Keratinocyte (primary cell): Measurements from ENCODE around the gene TSPAN17. TPM values are rescaled to one million over a fixed set of nuclear protein-coding genes. Genes with fewer than 3 reads are reported as not detected.

Source experiments
- DNase-seq: peaks from one replicate; pipeline ENCODE4 v3.0.0-alpha.2; 2011; ENCODE audit warnings: low read depth, missing footprints, low spot score
- FAIRE-seq: peaks from 2 replicates; lab custom pipeline; 2011; peaks lifted over from hg19 to GRCh38; lab: Jason Lieb, UNC
- H2AFZ ChIP-seq: 2 replicates; pipeline ENCODE4 v1.6.0; 2012; ENCODE audit warnings: low read length, control low read depth, inconsistent platforms; ENCODE audit not compliant: control insufficient read depth
- H3K27ac ChIP-seq: 2 replicates; pipeline ENCODE4 v1.5.1; 2011; ENCODE audit warnings: low read length; ENCODE audit not compliant: control insufficient read depth, insufficient read depth
- H3K27me3 ChIP-seq: 3 replicates; pipeline ENCODE4 v1.6.0; 2011; ENCODE audit warnings: low read length; ENCODE audit not compliant: control insufficient read depth, insufficient read depth; ENCODE audit errors: extremely low read depth
- H3K36me3 ChIP-seq, 2 experiments: 2 replicates in 1 of 2; 3 replicates in 1 of 2; pipeline ENCODE4 v1.5.1; 2011; ENCODE audit warnings: low read length in 2 of 2, mild to moderate bottlenecking in 1 of 2; ENCODE audit not compliant: control insufficient read depth in 2 of 2, insufficient read depth in 2 of 2; ENCODE audit errors: extremely low read depth in 1 of 2
- H3K4me1 ChIP-seq: 3 replicates; pipeline ENCODE4 v1.5.1; 2011; ENCODE audit warnings: low read length; ENCODE audit not compliant: control insufficient read depth, insufficient read depth; ENCODE audit errors: extremely low read depth
- H3K4me2 ChIP-seq: 3 replicates; pipeline ENCODE4 v1.6.0; 2011; ENCODE audit warnings: low read depth, low read length; ENCODE audit not compliant: control insufficient read depth, insufficient read depth; ENCODE audit errors: extremely low read depth
- H3K4me3 ChIP-seq, 3 experiments: fragments of 200-600 bp in 1 of 3; sonication (generic) in 1 of 3; 2 replicates in 2 of 3; 3 replicates in 1 of 3; pipeline ENCODE4 v1.5.1; 2011 to 2016; ENCODE audit warnings: low read length in 3 of 3, mild to moderate bottlenecking in 3 of 3, control low read depth in 2 of 3, inconsistent platforms in 1 of 3, low read depth in 1 of 3, mixed read lengths in 1 of 3, mixed run types in 1 of 3, moderate library complexity in 1 of 3; ENCODE audit not compliant: control insufficient read depth in 2 of 3, insufficient read depth in 2 of 3; ENCODE audit errors: extremely low read depth in 1 of 3
- H3K79me2 ChIP-seq: 2 replicates; pipeline ENCODE4 v1.6.0; 2012; ENCODE audit warnings: low read length; ENCODE audit not compliant: control insufficient read depth, insufficient read depth
- H3K9ac ChIP-seq: 3 replicates; pipeline ENCODE4 v1.6.0; 2011; ENCODE audit warnings: low read length; ENCODE audit not compliant: control insufficient read depth, insufficient read depth; ENCODE audit errors: extremely low read depth
- H3K9me1 ChIP-seq: 3 replicates; pipeline ENCODE4 v1.6.0; 2011; ENCODE audit warnings: low read length; ENCODE audit not compliant: control insufficient read depth, insufficient read depth; ENCODE audit errors: extremely low read depth
- H3K9me3 ChIP-seq: 2 replicates; pipeline ENCODE4 v1.5.1; 2012; ENCODE audit warnings: low read depth, low read length; ENCODE audit not compliant: control insufficient read depth
- H4K20me1 ChIP-seq: 3 replicates; pipeline ENCODE4 v1.6.0; 2011; ENCODE audit warnings: low read length; ENCODE audit not compliant: control insufficient read depth, insufficient read depth; ENCODE audit errors: extremely low read depth
- EZH2 ChIP-seq: IDR thresholded peaks from one replicate; pipeline ENCODE4 v1.6.1; 2012; ENCODE audit warnings: inconsistent platforms, mild to moderate bottlenecking, low read length, moderate library complexity
- dilution Hi-C: fragments of 300-500 bp; cut with MboI; formaldehyde crosslinking; loops from one replicate; pipeline ENCODE4 v1.7.0; 2020; ENCODE audit warnings: low sequenced_read_pairs; ENCODE audit not compliant: extremely low pct_ligation_motif_present
- polyA plus RNA-seq, 5 experiments: library from polyadenylated mRNA; depleted of rRNA in 3 of 5; stranded (reverse) in 3 of 5; stranded (forward) in 1 of 5; unstranded in 1 of 5; fragments of >200 nt; gene quantifications; 1 replicate in 1 of 5; 2 replicates in 3 of 5; 3 replicates in 1 of 5; pipeline versions ENCODE4 v1.2.1 to v1.2.3, GENCODE V29; 2011 to 2012; ENCODE audit warnings: missing spikeins in 2 of 5, low read depth in 1 of 5, low replicate concordance in 1 of 5
- TF ChIP-seq, protein P1 (sequence below), 3 experiments: IDR thresholded peaks in 1 of 3; conservative IDR thresholded peaks in 1 of 3; optimal IDR thresholded peaks in 1 of 3; 2 replicates in 2 of 3; 3 replicates in 1 of 3; pipeline versions ENCODE3 to v1.5.1; 2011; ENCODE audit warnings: low read length in 3 of 3, mild to moderate bottlenecking in 3 of 3, moderate library complexity in 2 of 3, control low read depth in 1 of 3, inconsistent platforms in 1 of 3; ENCODE audit not compliant: insufficient read depth in 2 of 3; ENCODE audit errors: extremely low read depth in 1 of 3

The TSPAN17 gene
- polyA plus RNA-seq, 1 donor (not counting 4 experiments of a cell fraction or from before 2014, with no cell fraction given): 53.1 TPM

- no peak for FAIRE-seq
- Histone ChIP-seq H3K27me3 (peaks cover 25% of the 10 kb centered on the region), H3K36me3 (no peaks in the 10 kb centered on the region), H4K20me1 (no peaks in the 10 kb centered on the region), H3K9me3 (no peaks in the 10 kb centered on the region), H3K9ac (no peak overlapping the region), H3K9me1 (no peaks in the 10 kb centered on the region), H3K27ac (no peak overlapping the region), H2AFZ (no peak overlapping the region), H3K4me2 (peak overlapping the region; percentile 38), H3K4me1 (peaks cover 14% of the 10 kb centered on the region), H3K4me3 (no peak overlapping the region), H3K79me2 (no peaks in the 10 kb centered on the region)
- DNase-seq: no peak
- TF ChIP-seq, protein P1, sequence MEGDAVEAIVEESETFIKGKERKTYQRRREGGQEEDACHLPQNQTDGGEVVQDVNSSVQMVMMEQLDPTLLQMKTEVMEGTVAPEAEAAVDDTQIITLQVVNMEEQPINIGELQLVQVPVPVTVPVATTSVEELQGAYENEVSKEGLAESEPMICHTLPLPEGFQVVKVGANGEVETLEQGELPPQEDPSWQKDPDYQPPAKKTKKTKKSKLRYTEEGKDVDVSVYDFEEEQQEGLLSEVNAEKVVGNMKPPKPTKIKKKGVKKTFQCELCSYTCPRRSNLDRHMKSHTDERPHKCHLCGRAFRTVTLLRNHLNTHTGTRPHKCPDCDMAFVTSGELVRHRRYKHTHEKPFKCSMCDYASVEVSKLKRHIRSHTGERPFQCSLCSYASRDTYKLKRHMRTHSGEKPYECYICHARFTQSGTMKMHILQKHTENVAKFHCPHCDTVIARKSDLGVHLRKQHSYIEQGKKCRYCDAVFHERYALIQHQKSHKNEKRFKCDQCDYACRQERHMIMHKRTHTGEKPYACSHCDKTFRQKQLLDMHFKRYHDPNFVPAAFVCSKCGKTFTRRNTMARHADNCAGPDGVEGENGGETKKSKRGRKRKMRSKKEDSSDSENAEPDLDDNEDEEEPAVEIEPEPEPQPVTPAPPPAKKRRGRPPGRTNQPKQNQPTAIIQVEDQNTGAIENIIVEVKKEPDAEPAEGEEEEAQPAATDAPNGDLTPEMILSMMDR (optimal IDR thresholded peaks at IDR 0.05 in 1 of 3, IDR thresholded peaks at IDR 0.05 in 1 of 3, conservative IDR thresholded peaks at IDR 0.05 in 1 of 3; ENCODE audit: extremely low read depth in 1 of 3, insufficient read depth in 2 of 3, low read length in 3 of 3): no peak
- TF ChIP-seq EZH2: no peak
- dilution Hi-C loops: no loop called here
These were observed 26.8 kb upstream of the TSPAN17 start for GRCh38 chr5:176620333-176620981.

GRCh38 chr5:176621661-176622079 lies 25.6 kb upstream of the TSPAN17 start:
- H3K9me1 ChIP-seq: no peaks in the 10 kb centered on the region
- no peak overlapping the region for H3K27ac ChIP-seq
- H3K4me2 ChIP-seq: no peak overlapping the region
- DNase-seq (no peak), FAIRE-seq (no peak)
- peaks cover 25% of the 10 kb centered on the region for H3K27me3 ChIP-seq
- TF ChIP-seq EZH2: no peak
- TF ChIP-seq, protein P1 (optimal IDR thresholded peaks at IDR 0.05 in 1 of 3, IDR thresholded peaks at IDR 0.05 in 1 of 3, conservative IDR thresholded peaks at IDR 0.05 in 1 of 3; ENCODE audit: extremely low read depth in 1 of 3, insufficient read depth in 2 of 3, low read length in 3 of 3): no peak
- H2AFZ ChIP-seq: no peak overlapping the region
- no peak overlapping the region for H3K9ac ChIP-seq
- dilution Hi-C loops: no loop called here
- no peak overlapping the region for H3K4me3 ChIP-seq
- H3K9me3 ChIP-seq: no peaks in the 10 kb centered on the region
- no peaks in the 10 kb centered on the region for H3K79me2 ChIP-seq
- peaks cover 23% of the 10 kb centered on the region for H3K4me1 ChIP-seq
- peaks cover 4% of the 10 kb centered on the region for H4K20me1 ChIP-seq
- no peaks in the 10 kb centered on the region for H3K36me3 ChIP-seq
